HG02970 (cell line): ENCODE data around the gene HSF4.
"Not testable (repeated sequence)": the region's sequence is repeated elsewhere in the genome, so short reads cannot be mapped to it uniquely, and the experiment has no call there.

Source experiments
- ATAC-seq: cut with Tn5 transposase; IDR thresholded peaks from one replicate; pipeline ENCODE4 v1.9.1; 2021; ENCODE audit warnings: mild to moderate bottlenecking, moderate library complexity, moderate number of reproducible peaks; ENCODE audit not compliant: unreplicated experiment, low FRiP score

Gene HSF4, protein sequence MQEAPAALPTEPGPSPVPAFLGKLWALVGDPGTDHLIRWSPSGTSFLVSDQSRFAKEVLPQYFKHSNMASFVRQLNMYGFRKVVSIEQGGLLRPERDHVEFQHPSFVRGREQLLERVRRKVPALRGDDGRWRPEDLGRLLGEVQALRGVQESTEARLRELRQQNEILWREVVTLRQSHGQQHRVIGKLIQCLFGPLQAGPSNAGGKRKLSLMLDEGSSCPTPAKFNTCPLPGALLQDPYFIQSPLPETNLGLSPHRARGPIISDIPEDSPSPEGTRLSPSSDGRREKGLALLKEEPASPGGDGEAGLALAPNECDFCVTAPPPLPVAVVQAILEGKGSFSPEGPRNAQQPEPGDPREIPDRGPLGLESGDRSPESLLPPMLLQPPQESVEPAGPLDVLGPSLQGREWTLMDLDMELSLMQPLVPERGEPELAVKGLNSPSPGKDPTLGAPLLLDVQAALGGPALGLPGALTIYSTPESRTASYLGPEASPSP

DNA sequence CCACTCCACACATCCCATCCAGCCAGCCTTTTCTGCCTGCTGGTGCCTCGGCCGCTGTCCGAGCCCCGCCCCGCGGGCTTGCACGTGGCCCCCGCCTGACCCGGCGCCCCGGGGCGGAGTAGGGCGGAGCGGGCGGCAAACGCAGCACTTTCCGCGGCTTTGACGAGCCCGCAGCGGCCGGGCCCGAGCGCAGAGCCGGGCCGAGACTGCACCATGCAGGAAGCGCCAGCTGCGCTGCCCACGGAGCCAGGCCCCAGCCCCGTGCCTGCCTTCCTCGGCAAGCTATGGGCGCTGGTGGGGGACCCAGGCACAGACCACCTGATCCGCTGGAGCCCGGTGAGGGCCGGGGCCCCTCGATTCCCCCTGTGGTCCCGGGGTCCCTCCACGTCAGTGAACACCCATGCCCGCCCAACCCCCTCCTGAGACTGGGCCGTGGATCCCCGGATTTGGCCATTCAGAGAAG is at the start of gene HSF4:
TSS of gene HSF4 (plus strand) at position 147 of the 463 bp plus-strand sequence. CDS start at position 214, 67 bp downstream.
- no peak for ATAC-seq

DNA sequence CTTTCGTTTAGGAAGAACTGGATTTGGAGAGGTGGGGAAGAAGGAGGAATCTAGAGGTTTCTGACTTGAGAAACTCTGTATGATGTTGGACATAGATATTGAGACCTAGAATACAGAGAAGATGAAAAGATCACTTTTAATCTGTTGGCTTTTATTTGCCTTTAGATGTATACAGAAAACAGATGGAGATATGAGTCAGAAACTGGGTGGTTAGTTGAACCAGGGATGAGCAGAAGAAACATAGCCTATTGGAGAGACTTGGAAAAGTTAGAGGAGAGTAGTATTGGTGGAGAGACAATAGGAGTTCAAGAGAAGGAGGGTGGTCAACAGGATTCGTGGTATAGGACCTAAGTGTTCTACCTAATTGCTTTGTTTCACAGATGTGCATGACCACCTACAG is 49.8 kb upstream of the HSF4 start:
- no peak for ATAC-seq

GRCh38 chr16:67115639-67116038 is 48.9 kb upstream of the HSF4 start:
- ATAC-seq, result no peak

GRCh38 chr16:67116388-67117311 is 47.9 kb upstream of the HSF4 start:
- no peak for ATAC-seq

GRCh38 chr16:67117716-67118115 is 46.8 kb upstream of the HSF4 start:
- ATAC-seq, result no peak

GRCh38 chr16:67120025-67120424 is 44.5 kb upstream of the HSF4 start:
- no peak for ATAC-seq

DNA sequence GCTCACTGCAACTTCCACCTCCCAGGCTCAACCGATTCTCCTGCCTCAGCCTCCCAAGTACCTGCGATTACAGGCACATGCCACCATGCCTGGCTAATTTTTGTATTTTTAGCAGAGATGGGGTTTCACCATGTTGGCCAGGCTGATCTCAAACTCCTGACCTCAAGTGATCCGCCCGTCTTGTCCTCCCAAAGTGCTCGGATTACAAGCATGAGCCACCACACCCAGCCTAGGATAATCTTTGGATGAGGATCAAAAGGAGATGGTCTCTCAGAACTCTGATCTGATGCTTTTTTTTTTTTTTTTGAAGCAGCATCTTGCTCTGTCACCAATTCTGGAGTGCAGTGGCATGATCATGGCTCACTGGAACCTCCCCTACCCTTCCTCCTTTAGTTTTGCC is 41.7 kb upstream of the HSF4 start:
- ATAC-seq, result not testable (repeated sequence)

DNA sequence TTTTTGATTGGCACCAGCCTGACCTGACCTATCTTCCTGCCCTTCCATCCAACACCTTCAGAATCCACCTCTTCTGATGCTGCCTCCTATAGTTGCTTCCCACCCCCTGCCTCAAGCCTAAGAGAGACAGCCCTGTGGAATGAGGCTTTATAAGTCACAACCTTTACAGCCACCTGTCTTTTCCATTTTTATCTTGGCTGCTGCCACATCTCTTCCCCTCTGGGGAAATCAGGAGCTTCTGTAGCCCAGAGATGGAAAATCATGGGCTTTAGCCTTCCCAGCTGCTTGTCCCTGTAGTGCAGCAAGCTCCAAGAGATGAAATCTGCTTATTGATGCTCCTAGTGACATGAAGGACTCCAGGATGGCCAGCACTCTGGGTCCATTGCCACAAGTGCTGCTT is 36.1 kb upstream of the HSF4 start:
- ATAC-seq, result no peak

DNA sequence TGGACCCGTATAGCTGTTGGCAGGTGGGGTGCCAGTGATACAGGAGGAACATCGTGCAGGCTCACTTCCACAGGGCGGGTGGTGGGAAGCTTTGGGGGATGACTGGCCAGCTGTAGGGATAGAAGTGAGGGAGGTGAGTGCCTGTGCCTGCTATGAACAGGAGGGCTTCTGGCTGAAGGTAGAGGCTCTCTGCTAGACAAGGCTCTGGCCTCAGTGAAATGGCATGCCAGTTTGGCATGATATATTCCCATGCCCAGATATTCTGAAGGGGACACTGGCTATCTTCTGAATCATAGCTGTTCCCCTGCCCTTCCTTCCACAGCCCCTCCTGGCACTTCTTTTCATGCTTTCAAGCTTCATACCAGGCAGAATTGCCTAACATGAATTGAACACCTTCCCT is 35.7 kb upstream of the HSF4 start:
- ATAC-seq, result no peak

DNA sequence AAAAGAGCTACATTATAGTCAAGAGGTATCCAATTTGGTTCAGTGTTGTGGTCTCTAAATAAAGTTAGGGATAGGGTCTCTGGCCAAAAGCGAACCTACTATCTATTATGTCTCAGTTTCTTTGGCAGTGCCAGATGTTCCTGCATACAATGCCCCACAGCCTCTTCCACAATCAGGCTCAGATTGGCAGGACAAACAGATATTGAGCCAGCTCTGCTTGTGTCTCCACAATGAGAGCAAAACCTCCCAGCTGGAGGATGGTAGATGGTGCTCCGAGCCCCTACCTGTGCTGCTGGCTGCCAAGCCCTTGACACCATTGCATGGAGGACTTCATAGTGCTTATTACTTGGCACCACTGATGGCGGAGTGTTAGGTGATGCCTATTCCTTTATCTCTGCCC is 35.1 kb upstream of the HSF4 start:
- ATAC-seq, result no peak

DNA sequence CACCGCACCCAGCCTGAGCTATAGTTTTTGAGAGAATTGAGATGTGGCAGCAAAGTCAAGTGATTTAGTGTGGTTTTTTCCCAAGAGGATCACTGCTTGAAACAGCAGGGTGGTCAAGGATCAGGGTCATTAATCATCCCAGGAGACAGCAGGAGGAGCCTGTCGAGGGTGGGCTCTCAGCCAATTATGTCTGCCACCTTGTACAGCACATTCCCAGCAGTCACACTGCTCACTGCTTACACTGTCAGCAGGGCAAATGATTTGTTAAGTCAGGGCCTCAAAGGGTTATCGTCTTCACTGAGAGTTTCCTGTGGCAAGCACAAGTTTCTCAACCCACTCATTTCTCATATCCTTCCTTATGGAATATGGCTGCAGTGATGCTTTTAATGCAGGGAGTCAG is 26.9 kb upstream of the HSF4 start:
- ATAC-seq, result no peak

- no peak for ATAC-seq
Observed at GRCh38 chr16:67141391-67141790, 23.2 kb upstream of the HSF4 start.

GRCh38 chr16:67142342-67142741 is 22.2 kb upstream of the HSF4 start:
- no peak for ATAC-seq

DNA sequence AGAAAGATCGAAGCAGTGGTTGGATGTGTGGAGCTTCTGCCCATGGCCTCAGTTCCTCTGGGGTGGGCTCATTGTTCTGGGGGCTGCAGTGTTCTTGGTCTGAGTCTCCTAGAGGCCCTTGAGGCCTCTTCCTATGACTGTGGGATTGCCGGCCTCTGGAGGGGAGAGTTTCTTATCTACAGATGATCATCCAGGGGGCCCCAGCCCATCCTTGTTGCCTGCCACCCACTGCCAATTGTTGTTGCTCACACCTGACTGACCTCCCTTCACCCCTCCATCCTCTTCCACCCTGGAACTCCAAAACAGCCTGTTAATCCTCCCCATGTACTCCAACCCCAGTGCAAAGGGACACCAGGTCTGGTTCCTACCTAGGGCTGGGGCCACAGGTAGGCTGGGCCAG is 19.6 kb upstream of the HSF4 start:
- no peak for ATAC-seq

DNA sequence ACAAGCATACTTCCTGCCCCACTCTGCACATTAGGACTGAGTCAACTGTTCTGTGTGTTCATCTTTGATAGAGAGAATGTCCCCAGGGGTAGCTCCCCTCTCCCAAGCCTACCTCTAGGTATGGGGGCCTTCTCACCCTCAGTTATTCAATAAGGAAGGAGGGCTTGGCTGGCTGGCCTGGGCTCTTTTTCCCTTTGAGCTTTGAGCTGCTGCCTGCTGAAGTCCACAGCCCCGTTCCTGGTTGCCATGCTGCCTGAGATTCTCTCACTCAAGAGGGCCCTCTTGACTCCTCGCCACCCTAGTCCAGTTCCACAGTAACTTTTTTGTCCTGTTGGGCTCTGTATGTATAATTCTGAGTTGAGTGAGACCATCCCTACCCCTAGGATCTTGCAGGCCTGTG is 18.8 kb upstream of the HSF4 start:
- no peak for ATAC-seq

- ATAC-seq, result no peak
Observed at GRCh38 chr16:67146523-67147357, 17.8 kb upstream of the HSF4 start.

- ATAC-seq, result no peak
Observed at GRCh38 chr16:67147437-67148140, 17.0 kb upstream of the HSF4 start.

- no peak for ATAC-seq
Observed at GRCh38 chr16:67148221-67148620, 16.3 kb upstream of the HSF4 start.

- ATAC-seq, result no peak
Observed at GRCh38 chr16:67148656-67149275, 15.8 kb upstream of the HSF4 start.
